Left ventricle myocardium inferior (tissue), 1 donor: ENCODE measurements around the gene SOBP. TPM values are rescaled to one million over a fixed set of nuclear protein-coding genes. Genes with fewer than 3 reads are reported as not detected.

Experiments used
- DNase-seq: peaks from one replicate; pipeline ENCODE4 v3.0.0-alpha.2; 2020
- H3K27ac ChIP-seq: fragments of 200-600 bp; replicated peaks from 2 replicates; pipeline ENCODE4 v1.8.0; 2021
- H3K27me3 ChIP-seq: fragments of 200-600 bp; 2 replicates; pipeline ENCODE4 v1.8.0; 2021; ENCODE audit warnings: low read depth
- H3K36me3 ChIP-seq: fragments of 200-600 bp; 2 replicates; pipeline ENCODE4 v1.8.0; 2021
- H3K4me1 ChIP-seq: fragments of 200-600 bp; 2 replicates; pipeline ENCODE4 v1.8.0; 2021
- H3K4me3 ChIP-seq: fragments of 200-600 bp; 2 replicates; pipeline ENCODE4 v1.8.0; 2021; ENCODE audit warnings: mild to moderate bottlenecking, moderate library complexity
- H3K9me3 ChIP-seq: fragments of 200-600 bp; replicated peaks from 2 replicates; pipeline ENCODE4 v1.8.0; 2021
- intact Hi-C: fragments of 100-400 bp; cut with micrococcal nuclease; formaldehyde crosslinking; loops from one replicate; pipeline ENCODE4 v1.11.0; 2022
- total RNA-seq: library from RNA; stranded (reverse); fragmentation: NEBNext Ultra II Directional; extraction: Animal tissue kit (Norgen Biotek cat#: 25700); gene quantifications from one replicate; pipeline ENCODE4 v1.2.1, GENCODE V29; 2021
- TF ChIP-seq, protein P1 (sequence below): fragments of 200-600 bp; IDR thresholded peaks from 2 replicates; pipeline ENCODE4 v1.8.0; 2021; ENCODE audit warnings: antibody characterized with exemption, mild to moderate bottlenecking, borderline replicate concordance
- donor health status: DM: no; HTN: yes; CAD: no; lungs with severe emphysema.

Gene SOBP
- total RNA-seq, 1 donor from 2014 or later = 22.9 TPM

GRCh38 chr6:107496892-107497684, 7.2 kb downstream of the SOBP start:
- no peaks in the 10 kb centered on the region for H3K27me3 ChIP-seq
- H3K27ac ChIP-seq = peak overlapping the region; percentile 88
- intact Hi-C loops = no loop called here
- TF ChIP-seq, protein P1, sequence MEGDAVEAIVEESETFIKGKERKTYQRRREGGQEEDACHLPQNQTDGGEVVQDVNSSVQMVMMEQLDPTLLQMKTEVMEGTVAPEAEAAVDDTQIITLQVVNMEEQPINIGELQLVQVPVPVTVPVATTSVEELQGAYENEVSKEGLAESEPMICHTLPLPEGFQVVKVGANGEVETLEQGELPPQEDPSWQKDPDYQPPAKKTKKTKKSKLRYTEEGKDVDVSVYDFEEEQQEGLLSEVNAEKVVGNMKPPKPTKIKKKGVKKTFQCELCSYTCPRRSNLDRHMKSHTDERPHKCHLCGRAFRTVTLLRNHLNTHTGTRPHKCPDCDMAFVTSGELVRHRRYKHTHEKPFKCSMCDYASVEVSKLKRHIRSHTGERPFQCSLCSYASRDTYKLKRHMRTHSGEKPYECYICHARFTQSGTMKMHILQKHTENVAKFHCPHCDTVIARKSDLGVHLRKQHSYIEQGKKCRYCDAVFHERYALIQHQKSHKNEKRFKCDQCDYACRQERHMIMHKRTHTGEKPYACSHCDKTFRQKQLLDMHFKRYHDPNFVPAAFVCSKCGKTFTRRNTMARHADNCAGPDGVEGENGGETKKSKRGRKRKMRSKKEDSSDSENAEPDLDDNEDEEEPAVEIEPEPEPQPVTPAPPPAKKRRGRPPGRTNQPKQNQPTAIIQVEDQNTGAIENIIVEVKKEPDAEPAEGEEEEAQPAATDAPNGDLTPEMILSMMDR = no peak
- no peaks in the 10 kb centered on the region for H3K36me3 ChIP-seq
- no peak overlapping the region for H3K4me3 ChIP-seq
- no peak for DNase-seq
- no peaks in the 10 kb centered on the region for H3K9me3 ChIP-seq
- peaks cover 82% of the 10 kb centered on the region for H3K4me1 ChIP-seq

- H3K4me1 ChIP-seq = peaks cover 23% of the 10 kb centered on the region
- H3K4me3 ChIP-seq = no peak overlapping the region
- intact Hi-C loops = no loop called here
- no peaks in the 10 kb centered on the region for H3K27me3 ChIP-seq
- H3K9me3 ChIP-seq = no peaks in the 10 kb centered on the region
- DNase-seq = no peak
- H3K27ac ChIP-seq = no peak overlapping the region
- H3K36me3 ChIP-seq = peaks cover 16% of the 10 kb centered on the region
- TF ChIP-seq, protein P1 = no peak
Measured at GRCh38 chr6:107504270-107505026, 14.5 kb downstream of the SOBP start.

DNA sequence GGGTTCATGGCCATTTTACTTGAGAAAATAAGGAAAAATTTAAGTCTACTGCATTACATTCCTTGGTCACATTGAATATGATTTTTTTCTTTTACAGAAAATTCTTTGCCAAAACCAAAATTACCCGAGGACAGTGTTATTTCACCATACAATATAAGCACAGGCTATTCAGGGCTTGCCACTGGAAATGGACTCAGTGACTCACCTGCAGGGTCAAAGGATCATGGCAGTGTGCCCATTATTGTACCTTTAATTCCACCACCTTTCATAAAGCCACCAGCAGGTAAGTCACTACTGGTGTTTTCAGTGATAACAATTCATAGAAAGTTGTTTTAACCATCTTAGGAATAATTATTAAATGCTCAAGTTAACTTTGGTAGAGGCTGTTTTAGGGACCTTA, 16.2 kb downstream of the SOBP start:
- Histone ChIP-seq H3K27ac (no peak overlapping the region), H3K4me1 (peaks cover 30% of the 10 kb centered on the region), H3K36me3 (peaks cover 16% of the 10 kb centered on the region), H3K9me3 (no peaks in the 10 kb centered on the region), H3K4me3 (no peak overlapping the region), H3K27me3 (no peaks in the 10 kb centered on the region)
- intact Hi-C loops = no loop called here
- DNase-seq = no peak
- TF ChIP-seq, protein P1 = no peak

DNA sequence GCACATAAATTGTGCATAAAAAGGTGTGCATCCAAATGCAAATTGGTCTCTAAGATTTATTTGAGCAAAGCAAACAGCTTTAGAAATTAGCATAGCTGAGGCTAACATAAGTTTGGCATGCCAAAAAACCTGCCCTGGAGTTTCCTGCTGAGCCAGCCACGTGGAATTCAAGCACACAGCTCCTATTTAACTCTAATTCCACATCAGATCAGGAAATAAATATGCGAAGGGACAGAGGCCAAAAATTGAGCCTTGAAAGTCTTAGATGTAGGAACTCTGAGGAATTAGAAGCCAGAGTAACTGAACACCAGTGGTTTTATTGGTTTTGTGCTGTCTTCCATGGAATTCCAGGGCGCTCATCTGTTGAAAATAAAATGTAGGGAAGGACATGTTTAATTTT, 19.6 kb downstream of the SOBP start:
- H3K27ac ChIP-seq = peak overlapping the region; percentile 73
- DNase-seq = no peak
- H3K27me3 ChIP-seq = no peaks in the 10 kb centered on the region
- H3K36me3 ChIP-seq = peaks cover 22% of the 10 kb centered on the region
- TF ChIP-seq, protein P1 = no peak
- no peak overlapping the region for H3K4me3 ChIP-seq
- intact Hi-C loops = no loop called here
- H3K4me1 ChIP-seq = peaks cover 41% of the 10 kb centered on the region
- no peaks in the 10 kb centered on the region for H3K9me3 ChIP-seq

GRCh38 chr6:107510108-107510507, 20.2 kb downstream of the SOBP start:
- peaks cover 28% of the 10 kb centered on the region for H3K36me3 ChIP-seq
- H3K4me1 ChIP-seq = peaks cover 41% of the 10 kb centered on the region
- no peak overlapping the region for H3K4me3 ChIP-seq
- H3K27me3 ChIP-seq = no peaks in the 10 kb centered on the region
- TF ChIP-seq, protein P1 = no peak
- peaks cover 4% of the 10 kb centered on the region for H3K9me3 ChIP-seq
- intact Hi-C loops = no loop called here
- DNase-seq = no peak
- H3K27ac ChIP-seq = peak overlapping the region; percentile 73
